ENCODE measurements around the gene BLOC1S6.
"Not testable (repeated sequence)": the region's sequence is repeated elsewhere in the genome, so short reads cannot be mapped to it uniquely, and the experiment has no call there.

The BLOC1S6 gene

DNA sequence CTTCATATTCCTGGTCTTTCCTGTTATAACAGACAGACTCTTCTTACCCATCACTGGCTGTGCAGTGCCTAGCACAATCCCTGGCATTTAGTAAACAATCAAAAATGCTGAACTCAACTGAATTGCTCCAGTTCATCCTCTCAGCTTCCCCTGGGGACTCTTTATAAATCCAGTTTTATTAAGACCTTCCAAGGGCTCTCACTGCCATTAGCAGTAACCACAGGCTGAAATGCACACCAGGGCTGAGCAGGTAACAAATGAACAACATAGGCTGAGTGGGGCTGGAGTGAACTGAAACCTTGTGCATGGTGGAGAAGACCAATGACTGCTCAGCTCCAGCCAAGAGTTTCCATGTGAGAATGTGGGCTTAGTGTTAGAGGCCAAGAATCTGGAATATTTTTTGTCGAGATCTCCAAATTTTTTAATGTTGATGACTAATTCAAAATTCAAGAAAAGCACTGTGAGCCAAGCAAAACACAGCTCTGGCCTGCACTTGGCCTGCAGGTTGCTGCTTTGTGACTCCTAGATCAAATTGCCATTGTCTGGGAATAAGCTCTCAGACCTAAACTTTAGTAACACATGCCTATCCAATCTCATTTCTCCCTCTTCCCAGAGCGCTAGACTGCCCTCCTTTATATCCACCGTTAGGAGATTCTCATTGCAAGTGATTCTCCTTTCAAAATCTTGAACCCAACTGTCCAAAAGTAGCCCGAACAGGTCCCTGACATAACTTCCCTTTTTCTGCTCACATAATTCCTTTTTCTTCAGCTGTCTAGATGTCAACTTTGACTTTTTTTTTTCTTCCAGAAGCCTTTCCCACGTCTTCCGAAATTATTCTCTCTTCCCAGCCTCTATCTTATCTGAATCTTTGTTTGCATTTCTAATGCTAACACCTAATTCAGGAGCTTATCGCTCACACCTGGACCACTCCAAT is 55.1 kb downstream of the BLOC1S6 start:
- DNase-seq = no peak

DNA sequence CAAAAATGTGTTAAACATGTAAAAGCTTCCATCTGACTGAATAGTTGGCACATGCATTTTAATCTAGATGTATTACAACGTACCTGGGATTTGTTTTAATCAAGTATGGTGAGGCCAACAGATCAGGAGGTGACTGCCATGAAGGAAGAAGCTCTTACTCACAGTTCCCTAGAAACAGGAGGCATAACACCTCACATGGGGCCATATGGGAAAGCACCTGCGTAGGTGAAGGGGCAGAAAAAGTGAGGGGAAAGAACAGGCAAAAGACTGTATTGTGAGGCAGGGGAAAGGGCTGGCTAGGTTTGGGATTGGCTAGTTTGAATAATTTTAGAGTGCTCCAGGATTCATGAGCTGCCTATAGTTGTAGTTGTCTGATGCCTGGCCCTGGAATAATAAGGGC is 57.3 kb downstream of the BLOC1S6 start:
- no peak for DNase-seq

DNA sequence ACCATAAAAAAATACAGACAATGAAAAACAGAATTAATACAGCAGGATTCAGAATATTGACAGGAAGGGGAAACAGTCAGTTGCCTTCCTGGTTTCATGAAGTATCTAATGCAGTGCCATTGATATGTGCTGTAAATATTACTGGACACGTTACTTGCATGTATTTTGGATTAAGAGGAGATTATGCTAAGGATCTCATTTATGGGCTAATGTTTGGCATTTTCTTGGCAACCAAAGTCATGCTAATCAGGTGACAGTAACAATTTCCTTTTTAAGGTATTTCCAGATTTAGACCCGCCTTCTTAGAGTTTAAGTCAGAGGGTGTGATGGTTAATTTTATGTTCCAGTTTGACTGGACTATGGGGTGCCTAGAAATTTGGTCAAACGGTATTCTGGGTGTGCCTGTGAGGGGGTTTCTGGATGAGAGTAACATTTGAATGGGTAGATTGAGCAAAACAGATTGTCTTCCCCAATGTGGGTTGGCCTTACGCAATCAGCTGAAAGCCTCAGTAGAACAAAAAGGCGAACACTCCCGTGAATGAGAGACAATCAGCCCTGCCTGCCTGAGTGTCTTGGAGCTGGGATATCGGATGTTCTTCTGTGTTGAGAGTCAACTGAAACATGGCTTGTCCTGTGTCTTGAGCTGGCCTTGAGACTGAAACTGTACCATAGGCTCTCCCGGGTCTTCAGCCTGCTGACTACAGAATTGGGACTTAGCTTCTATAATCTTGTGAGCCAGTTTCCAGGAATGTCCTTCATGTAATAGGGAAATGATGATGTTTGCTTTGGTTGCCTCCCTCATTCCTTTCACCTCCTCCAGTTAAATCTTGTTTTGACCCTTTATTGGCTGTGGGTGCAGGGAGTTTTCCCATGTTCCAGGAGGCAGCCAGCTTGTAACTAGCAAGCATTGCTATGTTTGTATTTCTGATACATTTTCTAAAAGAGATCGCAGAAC is 58.1 kb downstream of the BLOC1S6 start:
- DNase-seq = no peak

DNA sequence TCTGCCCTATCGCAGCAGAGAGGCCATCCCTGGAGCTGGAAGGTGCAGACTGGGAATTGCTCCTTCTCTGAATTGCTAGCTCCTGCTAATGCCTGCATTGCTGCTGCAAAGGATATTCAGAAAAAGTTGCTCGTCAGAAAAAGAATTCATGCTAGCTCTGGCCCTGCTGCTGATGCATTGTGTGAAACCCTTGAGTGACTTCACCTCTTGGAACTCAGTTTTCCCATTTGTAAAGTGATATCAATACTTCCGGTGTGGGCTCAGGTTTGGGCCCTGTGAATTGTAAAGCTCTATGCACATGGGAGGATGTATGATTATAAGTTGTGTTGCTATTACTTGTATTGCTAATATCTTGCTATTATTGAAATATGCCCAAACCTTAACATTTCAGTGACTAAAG is 59.0 kb downstream of the BLOC1S6 start:
- no peak for DNase-seq

DNA sequence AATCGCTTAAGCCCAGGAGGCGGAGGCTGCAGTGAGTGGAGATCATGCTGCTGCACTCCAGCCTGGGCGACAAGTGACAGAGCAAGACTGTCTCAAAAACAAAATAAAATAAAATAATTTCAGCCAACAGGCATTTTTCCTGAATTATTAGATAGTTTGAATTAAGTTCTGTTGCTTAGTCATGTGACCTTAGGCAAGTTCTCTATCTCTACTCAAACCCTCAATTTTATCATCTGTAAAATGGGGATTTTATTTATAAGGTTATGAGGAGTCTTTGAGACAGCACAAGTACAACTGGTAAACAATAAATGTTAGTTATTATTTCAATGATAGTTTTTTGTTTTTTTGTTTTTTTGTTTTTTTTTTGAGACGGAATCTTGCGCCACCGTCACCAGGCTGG is 60.6 kb downstream of the BLOC1S6 start:
- DNase-seq = no peak

DNA sequence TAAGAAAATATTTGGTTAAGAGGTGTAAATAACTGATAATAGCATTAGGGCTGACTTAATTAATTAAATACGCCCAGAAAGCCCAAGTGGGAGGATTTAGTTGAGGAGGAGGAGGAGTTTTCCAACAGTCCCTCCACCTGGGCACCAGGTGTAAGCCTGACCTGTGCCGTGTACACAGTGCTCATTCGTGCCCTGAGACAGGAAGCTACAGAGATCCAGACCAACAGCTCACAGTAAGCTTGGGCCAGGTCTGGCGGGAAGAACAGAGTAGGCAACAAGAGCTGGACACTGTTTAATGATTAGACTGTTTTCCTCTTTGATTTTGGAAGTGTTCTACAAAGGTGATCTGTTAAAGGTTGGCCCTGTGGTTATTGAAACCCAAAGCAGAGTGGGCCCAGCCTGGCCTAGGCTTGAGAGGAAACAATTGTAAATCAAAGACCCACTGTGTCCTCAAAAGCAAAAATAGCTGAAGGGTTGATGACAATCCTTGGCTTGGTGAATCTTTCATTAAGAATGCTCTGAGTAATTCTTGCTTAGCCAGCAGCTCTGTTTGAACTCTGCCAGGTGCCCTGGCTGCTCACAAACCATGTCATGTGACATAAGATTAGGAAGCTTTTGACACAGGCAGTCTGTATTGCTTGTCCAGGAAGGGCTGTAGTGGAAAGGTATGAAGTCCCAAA is 61.5 kb downstream of the BLOC1S6 start:
- DNase-seq = no peak

DNA sequence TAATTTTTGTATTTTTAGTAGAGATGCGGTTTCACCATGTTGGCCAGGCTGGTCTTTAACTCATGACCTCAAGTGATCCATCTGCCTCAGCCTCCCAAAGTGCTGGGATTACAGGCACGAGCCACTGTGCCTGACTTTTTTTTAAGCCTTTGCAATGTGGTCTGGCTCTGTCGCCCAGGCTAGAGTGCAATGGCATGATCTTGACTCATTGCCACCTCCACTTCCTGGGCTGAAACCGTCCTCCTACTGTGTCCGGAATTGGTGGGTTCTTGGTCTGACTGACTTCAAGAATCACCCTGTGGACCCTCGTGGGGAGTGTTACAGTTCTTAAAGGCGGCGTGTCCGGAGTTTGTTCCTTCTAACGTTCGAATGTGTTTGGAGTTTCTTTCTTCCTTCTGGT is 62.8 kb downstream of the BLOC1S6 start:
- not testable (repeated sequence) for DNase-seq

DNA sequence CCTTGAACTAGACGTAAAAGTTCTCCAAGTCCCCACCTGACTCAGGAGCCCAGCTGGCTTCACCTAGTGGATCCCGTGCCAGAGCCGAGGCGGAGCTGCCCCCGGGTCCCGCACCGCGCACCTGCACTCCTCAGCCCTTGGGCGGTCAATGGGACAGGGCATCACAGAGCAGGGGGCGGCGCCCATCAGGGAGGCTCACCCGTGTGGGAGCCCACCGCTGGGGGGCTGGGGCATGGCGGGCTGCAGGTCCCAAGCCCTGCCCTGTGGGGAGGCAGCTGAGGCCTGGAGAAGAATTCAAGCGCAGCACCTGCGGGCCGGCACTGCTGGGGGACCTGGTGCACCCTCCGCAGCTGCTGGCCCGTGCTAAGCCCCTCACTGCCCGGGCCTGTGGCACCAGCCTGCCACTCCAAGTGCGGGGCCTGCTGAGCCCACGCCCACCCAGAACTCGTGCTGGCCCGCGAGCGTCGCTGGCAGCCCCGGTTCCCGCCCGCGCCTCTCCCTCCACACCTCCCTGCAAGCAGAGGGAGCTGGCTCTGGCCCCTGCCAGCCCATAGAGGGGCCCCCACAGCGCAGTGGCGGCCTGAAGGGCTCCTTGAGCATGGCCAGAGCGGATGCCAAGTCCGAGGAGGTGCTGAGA is 63.8 kb downstream of the BLOC1S6 start:
- DNase-seq = no peak

DNA sequence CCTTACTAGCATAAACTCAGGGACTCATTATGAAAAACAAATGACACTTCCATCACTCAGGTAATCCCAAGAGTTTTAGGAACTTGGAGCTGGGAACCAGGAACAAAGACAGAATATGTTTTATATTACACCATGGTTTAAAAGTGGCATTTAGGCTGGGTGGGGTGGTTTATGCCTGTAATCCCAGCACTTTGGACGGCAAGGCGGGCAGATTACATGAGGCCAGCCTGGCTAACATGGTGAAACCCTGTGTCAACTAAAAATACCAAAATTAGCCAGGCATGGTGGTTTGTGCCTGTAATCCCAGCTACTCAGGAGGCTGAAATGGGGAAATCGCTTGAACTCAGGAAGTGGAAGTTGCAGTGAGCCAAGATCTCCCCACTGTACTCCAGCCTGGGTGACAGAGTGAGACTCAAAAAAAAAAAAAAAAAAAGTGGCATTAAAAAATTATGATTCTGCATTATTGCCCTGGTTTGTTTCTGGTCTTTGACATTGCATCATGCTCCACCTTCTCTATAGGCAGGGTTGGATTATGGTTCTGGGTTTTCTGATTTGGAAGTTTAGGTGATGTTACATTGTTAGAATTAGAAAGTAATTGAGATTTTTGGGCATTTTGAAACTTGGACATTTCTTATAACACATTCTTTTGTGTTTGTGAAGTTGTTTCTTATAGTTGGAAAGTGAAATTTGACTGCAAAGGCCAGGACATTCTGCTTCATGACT is 66.7 kb downstream of the BLOC1S6 start:
- DNase-seq = no peak

DNA sequence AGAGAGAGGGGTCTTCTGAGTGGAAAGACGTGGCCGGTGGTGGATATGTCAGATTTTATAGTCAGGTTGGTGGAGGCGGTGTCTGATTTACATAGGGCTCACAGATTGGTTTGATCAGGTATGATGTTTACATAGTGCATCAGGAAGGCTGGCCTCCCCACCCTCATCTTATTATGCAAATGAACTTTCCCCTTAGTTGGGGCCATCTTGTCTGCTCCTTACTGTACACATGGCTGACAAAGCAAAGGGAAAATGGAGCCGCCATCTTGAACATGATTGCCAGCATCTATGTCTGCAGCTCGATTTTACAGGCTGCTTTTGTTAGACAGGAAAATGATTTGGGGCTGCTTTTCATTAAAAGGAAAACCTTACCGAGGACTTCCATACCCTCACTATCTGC is 67.6 kb downstream of the BLOC1S6 start:
- no peak for DNase-seq

DNA sequence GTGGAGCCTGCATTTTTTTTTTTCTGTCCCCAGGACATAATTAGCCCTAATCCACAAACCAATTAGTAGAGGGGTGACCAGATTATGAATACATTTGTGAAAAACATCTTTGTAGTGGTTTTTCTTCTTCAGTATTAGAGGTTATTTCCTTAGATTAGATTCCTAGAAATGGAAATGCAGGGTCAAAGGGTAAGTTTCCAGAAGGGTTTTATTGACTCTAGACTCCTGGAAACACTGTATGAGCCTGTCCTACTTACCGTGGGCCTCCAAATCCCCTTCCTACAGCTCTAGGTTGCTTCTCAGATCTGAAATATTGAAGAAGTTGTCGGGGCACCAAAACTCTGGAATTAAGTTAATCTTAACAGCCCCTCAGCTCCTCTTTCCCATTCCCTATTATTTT is 70.1 kb downstream of the BLOC1S6 start:
- no peak for DNase-seq

DNA sequence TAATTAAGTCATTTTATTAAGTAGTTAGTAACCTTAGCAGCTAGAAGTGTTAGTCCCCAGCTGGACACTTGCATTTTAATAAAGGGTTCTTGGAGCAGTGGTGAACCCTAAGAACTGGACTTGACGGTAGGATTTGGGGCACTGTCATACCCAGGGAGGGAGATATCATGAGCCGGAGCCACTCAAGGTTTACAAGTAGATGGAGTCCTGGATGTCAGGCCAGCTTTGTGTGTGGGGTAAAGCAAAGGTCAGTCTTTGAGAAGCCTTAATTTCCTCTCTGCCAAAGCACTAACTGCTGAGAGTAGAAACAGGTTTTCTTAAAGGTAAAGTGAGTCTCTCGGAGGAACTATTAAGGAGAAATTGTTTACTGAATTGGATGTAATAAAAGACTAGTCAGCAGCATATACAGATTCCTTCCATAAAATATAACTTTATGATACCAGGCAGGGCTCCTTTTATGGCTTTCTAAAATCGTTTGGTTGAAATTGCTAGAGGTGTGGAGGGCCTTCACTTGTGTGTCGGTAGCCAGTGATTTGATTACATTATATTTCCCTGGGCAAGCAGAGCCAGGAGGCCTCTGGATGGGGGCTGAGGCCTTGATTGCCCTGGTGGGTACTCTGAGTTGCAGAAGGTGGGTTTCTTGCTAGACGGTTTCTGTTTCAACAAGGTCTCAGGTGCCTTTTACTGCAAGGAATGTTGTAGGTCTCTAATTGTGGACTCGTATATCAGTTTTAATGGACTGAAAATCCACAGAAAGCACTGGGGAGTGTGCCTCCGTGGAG is 70.8 kb downstream of the BLOC1S6 start:
- no peak for DNase-seq

All from NCI-H1930 (cell line).